HepG2 (cell line): ENCODE results near the gene LIN7A.

Experiments used
- AKAP8 ChIP-seq: sonication (generic); formaldehyde crosslinking; IDR thresholded peaks from 2 replicates; pipeline ENCODE4 v1.5.1; 2020; ENCODE audit warnings: mild to moderate bottlenecking, missing genetic modification reagents
- NFE2L1 ChIP-seq: sonication (generic); formaldehyde crosslinking; IDR thresholded peaks from 2 replicates; pipeline ENCODE4 v1.4.0; 2020; ENCODE audit warnings: missing genetic modification reagents, mild to moderate bottlenecking, borderline replicate concordance
- ZNF317 ChIP-seq: sonication (generic); formaldehyde crosslinking; IDR thresholded peaks from 2 replicates; pipeline ENCODE4 v1.5.0; 2020; ENCODE audit warnings: mild to moderate bottlenecking, missing genetic modification reagents

GRCh38 chr12:80829767-80830166 lies 108.0 kb downstream of the LIN7A start:
- TF ChIP-seq NFE2L1 (CRISPR knock-in tag) (no peak), ZNF317 (CRISPR knock-in tag) (no peak), AKAP8 (no peak)
